ENCODE results near the gene SEZ6L2. TPM values are rescaled to one million over a fixed set of nuclear protein-coding genes. Genes with fewer than 3 reads are reported as not detected.

SEZ6L2 gene
- total RNA-seq, 1 experiment from 2014 or later = 44.7 TPM

DNA sequence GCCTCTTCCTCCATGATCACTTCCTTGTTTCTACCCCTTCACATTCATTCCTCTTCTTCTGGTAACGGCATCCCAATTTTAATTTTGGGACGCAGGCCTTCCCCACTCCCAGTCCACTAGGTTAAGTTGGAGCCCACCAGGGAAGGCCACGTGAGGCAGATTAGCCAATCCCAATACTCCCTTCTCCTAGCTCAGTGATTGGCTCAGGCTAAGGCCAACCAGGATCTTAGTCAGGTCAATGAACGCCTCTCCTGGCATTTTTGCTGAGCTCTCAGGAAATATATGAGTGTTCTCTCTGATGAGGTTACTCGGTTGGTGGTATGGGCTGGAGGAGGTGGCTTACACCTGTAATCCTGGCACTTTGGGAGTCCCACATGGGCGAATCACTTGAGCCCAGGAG is 15.4 kb downstream of the SEZ6L2 start:
- Mint-ChIP-seq H3K36me3 (ENCODE audit: insufficient read depth in 1 of 3, low read depth in 3 of 3) (peaks cover 10 to 38% (median 34%) of the 10 kb centered on the region in 3 experiments; a peak in 6 of 7 replicates), H3K9me3 (no peaks in the 10 kb centered on the region)

More for the DNA sequence above, 15.4 kb downstream of the SEZ6L2 start:
- H3K23ac ChIP-seq (ENCODE audit: insufficient read length, low read depth, low read length) = no peak overlapping the region
- no peak overlapping the region for H3K27ac ChIP-seq (ENCODE audit: insufficient read length, low read depth, low read length)
- Mint-ChIP-seq H3K4me1 (no peaks in the 10 kb centered on the region), H3K27me3 (ENCODE audit: low read depth) (no peaks in the 10 kb centered on the region), H3K4me3 (no peak overlapping the region), H3K27ac (no peak overlapping the region)
- H2AK5ac ChIP-seq (ENCODE audit: insufficient read length, low read length) = no peak overlapping the region
- no CpG with 5 or more reads among the region's 6 CpGs for WGBS (ENCODE audit: extremely low coverage, insufficient read length, low lambda C conversion rate)
- H2BK15ac ChIP-seq (ENCODE audit: low read depth, low read length) = no peak overlapping the region
- no peak overlapping the region for H3K4me2 ChIP-seq (ENCODE audit: insufficient read depth, insufficient read length, low read length)
- no peaks in the 10 kb centered on the region for H3K23me2 ChIP-seq (ENCODE audit: insufficient read length, low read depth, low read length, poor library complexity, severe bottlenecking)
- H3K79me1 ChIP-seq (ENCODE audit: insufficient read depth, low read depth, low read length, poor library complexity, severe bottlenecking) = no peaks in the 10 kb centered on the region
- H3K4ac ChIP-seq (ENCODE audit: low read depth, low read length) = no peak overlapping the region
- no peak overlapping the region for H2BK120ac ChIP-seq (ENCODE audit: low read depth, low read length, poor library complexity, severe bottlenecking)
- H4K5ac ChIP-seq (ENCODE audit: insufficient read length, low read depth, low read length) = no peak overlapping the region
- no peak overlapping the region for H3T11ph ChIP-seq (ENCODE audit: low read length)
- H4K20me1 ChIP-seq (ENCODE audit: control insufficient read depth, insufficient read depth, insufficient read length) = no peaks in the 10 kb centered on the region
- no peaks in the 10 kb centered on the region for H3K79me2 ChIP-seq (ENCODE audit: insufficient read depth, low read length)
- no peaks in the 10 kb centered on the region for H3K27me3 ChIP-seq (ENCODE audit: insufficient read depth, low read length)
- H3K4me1 ChIP-seq (ENCODE audit: insufficient read depth, low read length) = no peaks in the 10 kb centered on the region
- no peak overlapping the region for H3K56ac ChIP-seq (ENCODE audit: insufficient read length, low read depth, low read length)
- no peak overlapping the region for H2BK12ac ChIP-seq (ENCODE audit: insufficient read length, low read depth, low read length)
- no peak overlapping the region for H2AFZ ChIP-seq (ENCODE audit: low read length)
- TF ChIP-seq, protein P1, sequence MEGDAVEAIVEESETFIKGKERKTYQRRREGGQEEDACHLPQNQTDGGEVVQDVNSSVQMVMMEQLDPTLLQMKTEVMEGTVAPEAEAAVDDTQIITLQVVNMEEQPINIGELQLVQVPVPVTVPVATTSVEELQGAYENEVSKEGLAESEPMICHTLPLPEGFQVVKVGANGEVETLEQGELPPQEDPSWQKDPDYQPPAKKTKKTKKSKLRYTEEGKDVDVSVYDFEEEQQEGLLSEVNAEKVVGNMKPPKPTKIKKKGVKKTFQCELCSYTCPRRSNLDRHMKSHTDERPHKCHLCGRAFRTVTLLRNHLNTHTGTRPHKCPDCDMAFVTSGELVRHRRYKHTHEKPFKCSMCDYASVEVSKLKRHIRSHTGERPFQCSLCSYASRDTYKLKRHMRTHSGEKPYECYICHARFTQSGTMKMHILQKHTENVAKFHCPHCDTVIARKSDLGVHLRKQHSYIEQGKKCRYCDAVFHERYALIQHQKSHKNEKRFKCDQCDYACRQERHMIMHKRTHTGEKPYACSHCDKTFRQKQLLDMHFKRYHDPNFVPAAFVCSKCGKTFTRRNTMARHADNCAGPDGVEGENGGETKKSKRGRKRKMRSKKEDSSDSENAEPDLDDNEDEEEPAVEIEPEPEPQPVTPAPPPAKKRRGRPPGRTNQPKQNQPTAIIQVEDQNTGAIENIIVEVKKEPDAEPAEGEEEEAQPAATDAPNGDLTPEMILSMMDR (conservative IDR thresholded peaks at IDR 0.05) = no peak
- H2BK20ac ChIP-seq (ENCODE audit: low read depth, low read length, poor library complexity, severe bottlenecking) = no peak overlapping the region
- H4K8ac ChIP-seq (replicated peaks; ENCODE audit: insufficient read length, low read depth, low read length) = no peak overlapping the region
- no peak overlapping the region for H3K18ac ChIP-seq (ENCODE audit: insufficient read length, low read depth, low read length)
- H2BK5ac ChIP-seq (ENCODE audit: insufficient read length, low read length) = no peak overlapping the region
- no peak for DNase-seq
- no peaks in the 10 kb centered on the region for H3K9me3 ChIP-seq (ENCODE audit: control insufficient read depth, low read depth, low read length)
- H3K14ac ChIP-seq (ENCODE audit: insufficient read depth, low read length) = no peak overlapping the region
- H4K91ac ChIP-seq (ENCODE audit: insufficient read length, low read depth, low read length) = no peak overlapping the region
- no peak overlapping the region for H3K9ac ChIP-seq (ENCODE audit: extremely low read depth, insufficient read length, low read length)

Data from H9 (cell line).